ENCODE data around the gene ST8SIA5. TPM values are rescaled to one million over a fixed set of nuclear protein-coding genes. Genes with fewer than 3 reads are reported as not detected.

Gene ST8SIA5
- total RNA-seq, 2 experiments from 2014 or later: 0.08 TPM; not detected in 1

DNA sequence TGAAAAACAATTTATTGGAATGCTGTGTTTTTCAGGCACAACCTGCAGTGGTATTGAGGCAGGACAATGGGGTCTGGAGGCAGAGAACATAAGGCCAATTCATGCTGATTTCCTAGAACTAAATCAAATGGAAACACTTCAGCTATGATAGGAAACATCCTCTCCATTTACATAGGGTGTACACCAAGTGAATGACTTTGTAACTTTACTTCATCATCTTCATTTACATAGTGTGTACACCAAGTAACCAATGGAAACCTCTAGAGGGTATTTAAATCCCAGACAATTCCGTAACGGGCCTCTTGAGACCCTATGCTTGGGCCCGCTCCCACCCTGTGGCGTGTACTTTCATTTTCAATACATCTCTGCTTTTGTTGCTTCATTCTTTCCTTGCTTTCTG lies 32.2 kb upstream of the ST8SIA5 start:
- DNase-seq (no peak), ATAC-seq (ENCODE audit: poor library complexity) (no peak)
- Histone ChIP-seq H3K4me3 (ENCODE audit: low read length) (no peak overlapping the region), H3K9me3 (ENCODE audit: control insufficient read depth in 1 of 2, insufficient read depth in 1 of 2, low read length in 2 of 2) (peaks cover 3 to 10% of the 10 kb centered on the region in 2 experiments), H3K4me1 (ENCODE audit: insufficient read depth, low read length) (no peaks in the 10 kb centered on the region), H3K27ac (ENCODE audit: low read depth in 1 of 2, low read length in 2 of 2) (no peak overlapping the region), H3K36me3 (ENCODE audit: insufficient read depth, low read length) (no peaks in the 10 kb centered on the region), H3K27me3 (ENCODE audit: control insufficient read depth in 1 of 2, insufficient read depth in 2 of 2, low read length in 2 of 2) (peaks cover 0 to 3% of the 10 kb centered on the region in 2 experiments)
- H3K9me3 Mint-ChIP-seq: peaks cover 10% of the 10 kb centered on the region
- H3K4me1 Mint-ChIP-seq (ENCODE audit: low read depth): no peaks in the 10 kb centered on the region
- no peaks in the 10 kb centered on the region for H3K36me3 Mint-ChIP-seq (ENCODE audit: low read depth)
- CTCF ChIA-PET: no interaction called here
- H3K4me3 Mint-ChIP-seq: no peak overlapping the region
- H3K27ac Mint-ChIP-seq: no peak overlapping the region
- POLR2A ChIA-PET: no interaction called here
- TF ChIP-seq CTCF (IDR thresholded peaks at IDR 0.05): no peak
- intact Hi-C loops (cut with DNase I, micrococcal nuclease): no loop called here
- H3K27me3 Mint-ChIP-seq: no peaks in the 10 kb centered on the region

GRCh38 chr18:46787674-46788073 lies 30.8 kb upstream of the ST8SIA5 start:
- no peak overlapping the region for H3K4me3 ChIP-seq (ENCODE audit: low read length)
- Mint-ChIP-seq H3K36me3 (ENCODE audit: low read depth) (no peaks in the 10 kb centered on the region), H3K9me3 (peaks cover 10% of the 10 kb centered on the region), H3K4me1 (ENCODE audit: low read depth) (no peaks in the 10 kb centered on the region), H3K27ac (no peak overlapping the region), H3K27me3 (no peaks in the 10 kb centered on the region), H3K4me3 (no peak overlapping the region)
- H3K36me3 ChIP-seq (ENCODE audit: insufficient read depth, low read length): no peaks in the 10 kb centered on the region
- peaks cover 3 to 10% of the 10 kb centered on the region in 2 experiments for H3K9me3 ChIP-seq (ENCODE audit: control insufficient read depth in 1 of 2, insufficient read depth in 1 of 2, low read length in 2 of 2)
- ATAC-seq (ENCODE audit: poor library complexity) (no peak), DNase-seq (no peak)
- POLR2A ChIA-PET: no interaction called here
- CTCF ChIA-PET: no interaction called here
- no peak for TF ChIP-seq CTCF (IDR thresholded peaks at IDR 0.05)
- intact Hi-C loops (cut with DNase I, micrococcal nuclease): no loop called here
- no peaks in the 10 kb centered on the region for H3K27me3 ChIP-seq (ENCODE audit: control insufficient read depth in 1 of 2, insufficient read depth in 2 of 2, low read length in 2 of 2)
- no peaks in the 10 kb centered on the region for H3K4me1 ChIP-seq (ENCODE audit: insufficient read depth, low read length)
- H3K27ac ChIP-seq (ENCODE audit: low read depth in 1 of 2, low read length in 2 of 2): no peak overlapping the region

DNA sequence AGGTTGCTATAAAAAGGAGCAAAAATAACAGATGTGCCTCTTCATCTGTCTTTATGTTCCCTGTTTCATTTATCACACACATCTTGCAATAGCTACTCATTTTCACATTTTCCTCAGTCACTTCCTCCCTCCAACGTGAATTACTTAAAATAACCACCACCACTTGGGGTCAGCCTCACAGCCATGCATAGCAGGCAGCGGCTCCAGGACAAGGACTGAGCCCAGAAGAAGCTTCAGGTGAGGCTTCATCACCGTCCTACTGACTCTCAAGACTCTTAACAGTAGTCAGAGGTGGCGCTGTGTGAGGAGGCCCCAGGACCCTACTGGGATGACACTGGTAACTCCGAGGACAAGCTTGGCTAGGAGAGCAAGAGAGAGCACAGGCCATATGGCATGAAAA lies 15.5 kb upstream of the ST8SIA5 start:
- CTCF ChIA-PET: no interaction called here
- no peaks in the 10 kb centered on the region for H3K27me3 Mint-ChIP-seq
- Histone ChIP-seq H3K27ac (ENCODE audit: low read depth in 1 of 2, low read length in 2 of 2) (no peak overlapping the region), H3K9me3 (ENCODE audit: control insufficient read depth in 1 of 2, insufficient read depth in 1 of 2, low read length in 2 of 2) (no peaks in the 10 kb centered on the region), H3K4me1 (ENCODE audit: insufficient read depth, low read length) (no peaks in the 10 kb centered on the region), H3K36me3 (ENCODE audit: insufficient read depth, low read length) (no peaks in the 10 kb centered on the region), H3K4me3 (ENCODE audit: low read length) (no peak overlapping the region), H3K27me3 (ENCODE audit: control insufficient read depth in 1 of 2, insufficient read depth in 2 of 2, low read length in 2 of 2) (no peaks in the 10 kb centered on the region)
- H3K36me3 Mint-ChIP-seq (ENCODE audit: low read depth): no peaks in the 10 kb centered on the region
- no peaks in the 10 kb centered on the region for H3K9me3 Mint-ChIP-seq
- ATAC-seq (ENCODE audit: poor library complexity) (no peak), DNase-seq (no peak)
- intact Hi-C loops (cut with DNase I, micrococcal nuclease): no loop called here
- POLR2A ChIA-PET: no interaction called here
- TF ChIP-seq CTCF (IDR thresholded peaks at IDR 0.05): no peak
- H3K4me1 Mint-ChIP-seq (ENCODE audit: low read depth): no peaks in the 10 kb centered on the region
- H3K27ac Mint-ChIP-seq: no peak overlapping the region
- H3K4me3 Mint-ChIP-seq: no peak overlapping the region
